ENCODE results near the gene AP4S1. TPM values are rescaled to one million over a fixed set of nuclear protein-coding genes. Genes with fewer than 3 reads are reported as not detected.

AP4S1 gene
- total and polyA plus RNA-seq, 2 of the 8 experiments (the other 6 are each of a cell fraction or from before 2014, with no cell fraction given): 2.8 to 9.9 TPM

- Histone ChIP-seq H3K4me2 (ENCODE audit: insufficient read depth in 1 of 2, low read depth in 2 of 2, low read length in 2 of 2) (no peak overlapping the region), H2BK120ac (replicated peaks; ENCODE audit: low read depth, low read length) (no peak overlapping the region), H2AK5ac (ENCODE audit: low read depth, low read length) (no peak overlapping the region), H3K23ac (ENCODE audit: insufficient read length) (no peak overlapping the region), H3K18ac (ENCODE audit: extremely low read depth, low read length) (no peak overlapping the region), H3K9ac (replicated peaks in 1 of 4; ENCODE audit: extremely low read depth in 1 of 4, low read depth in 3 of 4, low read length in 3 of 4) (no peak overlapping the region), H3K4me3 (ENCODE audit: extremely low read depth in 1 of 4, insufficient read depth in 2 of 4, low read depth in 3 of 4, low read length in 4 of 4) (no peak overlapping the region), H3K36me3 (ENCODE audit: control insufficient read depth in 2 of 4, insufficient read depth in 4 of 4, low read length in 3 of 4) (peaks cover 4 to 72% (median 26%) of the 10 kb centered on the region in 4 experiments; a peak in 7 of 8 replicates), H3K4me1 (replicated peaks in 1 of 4; ENCODE audit: control insufficient read depth in 3 of 4, insufficient read depth in 4 of 4, low read length in 3 of 4) (no peaks in the 10 kb centered on the region), H2BK15ac (ENCODE audit: low read length) (no peak overlapping the region), H2BK5ac (ENCODE audit: low read depth, low read length) (no peak overlapping the region), H4K5ac (ENCODE audit: insufficient read length, low read depth, low read length) (no peak overlapping the region), H3K14ac (ENCODE audit: insufficient read length) (no peak overlapping the region), H3K79me2 (ENCODE audit: control insufficient read depth in 1 of 2, insufficient read depth in 2 of 2, low read length in 2 of 2) (no peaks in the 10 kb centered on the region), H2BK12ac (ENCODE audit: low read depth, low read length) (no peak overlapping the region), H3K56ac (replicated peaks; ENCODE audit: insufficient read length, low read depth, low read length) (no peak overlapping the region), H3K79me1 (ENCODE audit: low read depth, low read length) (no peaks in the 10 kb centered on the region), H2AFZ (ENCODE audit: low read length) (no peak overlapping the region), H3K9me3 (ENCODE audit: insufficient read depth in 2 of 2, low read depth in 1 of 2, low read length in 1 of 2) (no peaks in the 10 kb centered on the region), H2BK20ac (ENCODE audit: low read length) (no peak overlapping the region), H4K20me1 (replicated peaks in 1 of 2; ENCODE audit: control insufficient read depth in 1 of 2, insufficient read depth in 2 of 2, low read length in 2 of 2) (no peaks in the 10 kb centered on the region), H3K23me2 (ENCODE audit: low read depth, low read length) (no peaks in the 10 kb centered on the region), H4K91ac (replicated peaks; ENCODE audit: insufficient read length, low read length) (no peak overlapping the region), H3K27ac (ENCODE audit: low read depth, low read length) (no peak overlapping the region), H4K8ac (ENCODE audit: extremely low read depth, insufficient read depth, low read length) (no peak overlapping the region), H3K27me3 (replicated peaks in 1 of 4; ENCODE audit: control insufficient read depth in 3 of 4, extremely low read depth in 1 of 4, insufficient read depth in 3 of 4, low read length in 3 of 4) (no peaks in the 10 kb centered on the region), H3K4ac (replicated peaks; ENCODE audit: insufficient read length, low read depth, low read length) (no peak overlapping the region)
- POLR2A ChIA-PET (ENCODE audit: partially characterized antibody): no interaction called here
- CTCF ChIA-PET (ENCODE audit: partially characterized antibody): no interaction called here
- DNase-seq (ENCODE audit: low read depth in 1 of 2, low spot score in 2 of 2) (no peak), FAIRE-seq (no peak)
- 97% methylated on average over 12 of the region's 12 CpGs; no CpG with 5 or more reads in 1 of the 2 experiments for WGBS, 2 experiments (ENCODE audit: extremely low coverage in 1 of 2, insufficient coverage in 1 of 2, insufficient read length in 1 of 2, insufficient replicate concordance in 2 of 2, low coverage in 1 of 2, low lambda C conversion rate in 2 of 2, missing lambda C conversion rate in 1 of 2)
- TF ChIP-seq SIRT6 (IDR thresholded peaks at IDR 0.05; ENCODE audit: low read length): no peak
- TF ChIP-seq POU5F1 (IDR thresholded peaks at IDR 0.05; ENCODE audit: low read depth, low read length): no peak
- TF ChIP-seq RXRA (IDR thresholded peaks at IDR 0.05; ENCODE audit: insufficient read depth, low read depth, low read length): no peak
- TF ChIP-seq BACH1 (IDR thresholded peaks at IDR 0.05; ENCODE audit: low read length): no peak
- TF ChIP-seq POLR2A (IDR thresholded peaks at IDR 0.05; ENCODE audit: control extremely low read depth in 1 of 2, low read depth in 2 of 2, low read length in 2 of 2): no peak
- no peak for TF ChIP-seq SIN3A (conservative IDR thresholded peaks at IDR 0.05 in 1 of 2, IDR thresholded peaks at IDR 0.05 in 1 of 2; ENCODE audit: low read depth in 1 of 2, low read length in 2 of 2)
- TF ChIP-seq SAP30 (IDR thresholded peaks at IDR 0.05; ENCODE audit: insufficient read depth, insufficient replicate concordance, low read length): no peak
- TF ChIP-seq EGR1 (IDR thresholded peaks at IDR 0.05; ENCODE audit: borderline replicate concordance, low read depth, low read length): no peak
- TF ChIP-seq CHD2 (IDR thresholded peaks at IDR 0.05; ENCODE audit: low read length): no peak
- no peak for TF ChIP-seq HDAC2 (IDR thresholded peaks at IDR 0.05; ENCODE audit: borderline replicate concordance in 1 of 2, low read depth in 2 of 2, low read length in 2 of 2)
- TF ChIP-seq KDM1A (IDR thresholded peaks at IDR 0.05; ENCODE audit: borderline replicate concordance, low read length): no peak
- no peak for TF ChIP-seq FOSL1 (IDR thresholded peaks at IDR 0.05; ENCODE audit: insufficient read depth, low read depth, low read length)
- TF ChIP-seq JUND (IDR thresholded peaks at IDR 0.05; ENCODE audit: low read length): no peak
- no peak for TF ChIP-seq MAX (IDR thresholded peaks at IDR 0.05)
Observed at GRCh38 chr14:31137214-31137889, 111.9 kb downstream of the AP4S1 start.
